TTC549 (cell line): ENCODE measurements around the gene RMND5B.
"Not testable (repeated sequence)": the region's sequence is repeated elsewhere in the genome, so short reads cannot be mapped to it uniquely, and the experiment has no call there.

Source experiments
- FAIRE-seq: peaks from 2 replicates; lab custom pipeline; 2012; peaks lifted over from hg19 to GRCh38; lab: Jason Lieb, UNC

Gene RMND5B

DNA sequence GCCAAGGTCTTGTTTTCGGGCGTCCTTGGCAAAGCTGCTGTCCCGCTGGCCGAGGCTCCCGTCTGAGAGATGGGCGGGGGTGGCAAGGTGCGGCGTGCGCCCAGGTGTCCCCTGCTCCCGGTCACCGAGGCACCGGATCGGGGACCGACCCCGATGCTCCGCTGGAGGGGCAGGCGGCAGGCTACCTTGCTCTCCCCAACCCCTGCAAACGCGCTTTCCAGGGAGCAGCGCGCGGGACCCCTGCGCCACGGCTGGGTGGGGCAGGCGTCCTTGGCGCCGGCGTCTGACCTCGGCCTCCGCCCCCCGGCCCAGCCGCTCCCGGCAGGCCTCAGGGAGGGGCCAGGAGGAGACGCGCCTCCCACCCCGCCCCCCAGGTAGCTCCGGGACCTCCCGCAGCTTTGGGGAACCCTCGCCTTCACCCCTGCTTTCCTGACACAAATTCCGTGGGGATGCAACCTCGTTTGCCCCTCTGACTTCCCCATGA, 16.9 kb upstream of the RMND5B start:
- FAIRE-seq, result no peak

GRCh38 chr5:178114325-178115135, 16.3 kb upstream of the RMND5B start:
- FAIRE-seq, result no peak

DNA sequence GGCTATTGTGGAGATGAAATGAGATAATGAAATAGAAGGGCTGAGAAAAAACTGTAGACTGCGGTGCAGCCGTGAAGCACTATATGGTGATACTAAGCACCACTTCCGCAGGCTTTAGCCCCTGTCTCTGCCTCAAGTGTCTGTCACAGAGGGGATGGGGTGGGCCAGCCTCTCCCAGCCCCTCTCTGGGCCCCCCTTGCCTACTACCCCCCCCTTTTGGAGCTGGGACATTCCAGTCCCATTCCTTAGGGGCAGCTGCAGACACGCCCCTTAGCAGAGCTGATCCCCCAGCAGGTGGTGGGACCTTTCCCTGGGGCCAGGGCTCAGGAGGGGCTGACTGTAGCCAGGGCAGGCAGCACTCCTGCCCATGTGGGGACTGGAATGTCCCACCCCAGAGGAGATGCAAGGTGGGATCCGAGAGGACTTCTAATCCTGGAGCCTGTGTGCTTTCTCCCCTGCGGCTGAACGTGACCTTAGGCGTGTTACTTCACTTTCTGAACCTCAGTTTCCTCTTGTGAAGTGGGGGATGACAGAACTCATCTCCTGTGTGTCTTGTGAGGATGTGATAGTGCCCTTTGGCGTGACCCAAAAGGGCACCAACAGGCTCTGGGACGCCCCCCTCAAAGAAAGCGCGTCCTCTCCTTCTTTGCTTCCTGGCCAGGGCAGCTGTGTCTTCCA, 15.5 kb upstream of the RMND5B start:
- no peak for FAIRE-seq

- FAIRE-seq, result no peak
Measured at GRCh38 chr5:178115814-178116142, 15.0 kb upstream of the RMND5B start.

DNA sequence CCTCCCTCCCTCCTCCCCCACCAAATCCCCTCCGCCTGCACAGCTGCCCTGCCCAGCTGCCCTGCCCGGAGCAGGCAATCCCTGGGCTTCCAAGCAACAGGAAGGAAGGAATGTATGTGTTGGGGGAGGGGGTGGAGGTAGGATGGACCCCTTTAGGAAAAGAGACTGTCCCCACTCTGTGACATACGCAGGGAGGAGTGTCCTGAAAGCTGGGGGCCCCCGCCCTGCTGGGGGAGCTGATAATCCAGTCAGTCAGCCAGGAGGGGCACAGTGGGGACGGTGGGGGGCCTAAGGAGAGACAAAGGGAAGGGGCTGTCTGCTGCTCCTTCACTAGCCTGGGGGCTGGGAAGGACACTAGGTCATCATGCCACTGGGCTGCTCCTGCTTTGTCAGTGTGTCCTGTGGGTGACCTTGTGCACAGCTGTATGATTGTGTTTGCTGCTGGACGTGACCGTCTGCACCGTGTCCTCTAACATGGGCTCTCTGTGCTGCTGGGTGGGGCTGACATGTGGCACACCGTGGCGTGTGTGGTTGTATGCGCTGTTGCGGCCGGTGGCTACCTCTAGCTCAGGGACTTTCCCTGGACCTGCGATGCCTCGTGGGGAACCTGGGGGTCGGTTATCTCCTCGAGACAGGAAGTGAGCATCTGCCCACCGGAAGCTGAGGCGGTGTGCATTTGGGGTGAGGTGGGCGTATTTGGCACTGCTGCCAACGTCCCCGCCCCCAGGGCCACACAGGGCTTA, 14.5 kb upstream of the RMND5B start:
- no peak for FAIRE-seq

DNA sequence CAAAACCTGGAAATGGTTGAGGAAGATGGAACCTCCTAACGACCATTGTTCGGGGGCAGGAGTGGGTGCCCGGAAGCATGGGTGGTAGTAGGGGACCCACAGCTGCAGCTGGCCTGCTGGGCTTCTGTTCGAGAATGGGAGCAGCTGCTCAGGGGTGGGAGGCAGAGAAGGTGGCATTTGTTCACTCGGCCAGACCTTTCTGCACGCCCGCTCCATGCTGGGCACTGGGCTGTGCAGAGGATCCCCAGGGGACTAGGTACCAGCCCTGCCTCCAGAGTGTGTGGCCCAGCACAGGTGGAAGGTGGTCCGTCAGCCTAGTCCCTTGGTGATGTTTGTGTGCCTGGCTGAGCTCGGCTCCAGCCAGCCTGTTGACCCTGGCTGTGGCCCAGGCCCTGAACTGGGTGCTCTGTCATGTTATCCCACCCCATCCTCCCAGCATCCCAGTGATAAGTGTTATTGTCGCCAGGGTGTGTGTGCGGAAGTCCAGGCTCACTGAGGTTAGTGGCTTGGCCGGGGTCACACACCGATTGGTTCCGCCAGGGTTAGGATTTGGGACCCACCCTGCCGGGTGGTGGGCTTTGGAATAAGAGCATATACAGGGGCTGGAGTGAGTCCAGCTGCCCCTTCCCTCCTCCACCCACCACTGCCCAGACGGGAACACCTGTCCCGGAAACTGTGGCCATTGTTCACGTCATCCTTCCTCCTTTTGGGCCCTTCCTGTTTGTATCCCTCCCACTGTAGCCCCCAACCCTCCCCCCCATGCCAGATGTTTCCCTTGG, 12.7 kb upstream of the RMND5B start:
- no peak for FAIRE-seq

GRCh38 chr5:178119915-178120606, 10.8 kb upstream of the RMND5B start:
- FAIRE-seq, result no peak

DNA sequence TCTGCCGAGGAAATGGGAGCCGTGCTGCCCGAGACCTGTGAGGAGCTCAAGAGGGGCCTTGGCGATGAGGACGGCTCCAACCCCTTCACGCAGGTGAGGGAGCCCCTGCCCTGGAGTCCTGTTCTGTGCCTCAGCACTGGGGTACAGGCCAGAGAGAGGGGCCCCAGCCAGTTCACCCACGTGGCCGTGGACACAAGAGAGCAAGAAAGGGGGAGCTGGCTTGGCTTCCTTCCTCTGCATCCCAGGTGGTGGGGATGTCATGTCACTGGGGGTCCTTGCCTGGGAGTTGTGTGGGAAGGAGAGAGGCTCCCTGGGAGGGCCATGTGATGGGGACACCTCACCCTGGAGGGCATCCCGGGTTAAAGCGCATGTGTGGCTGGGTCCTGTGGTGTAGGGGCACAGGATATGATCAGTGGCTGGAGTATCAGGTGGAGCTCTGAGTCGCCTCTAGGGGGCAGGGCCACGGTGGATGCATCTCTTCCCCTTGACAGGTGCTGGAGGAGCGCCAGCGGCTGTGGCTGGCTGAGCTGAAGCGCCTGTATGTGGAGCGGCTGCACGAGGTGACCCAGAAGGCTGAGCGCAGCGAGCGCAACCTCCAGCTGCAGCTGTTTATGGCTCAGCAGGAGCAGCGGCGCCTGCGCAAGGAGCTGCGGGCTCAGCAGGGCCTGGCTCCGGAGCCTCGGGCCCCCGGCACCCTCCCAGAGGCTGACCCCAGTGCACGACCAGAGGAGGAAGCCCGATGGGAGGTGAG, 10.0 kb upstream of the RMND5B start:
- FAIRE-seq, result no peak

DNA sequence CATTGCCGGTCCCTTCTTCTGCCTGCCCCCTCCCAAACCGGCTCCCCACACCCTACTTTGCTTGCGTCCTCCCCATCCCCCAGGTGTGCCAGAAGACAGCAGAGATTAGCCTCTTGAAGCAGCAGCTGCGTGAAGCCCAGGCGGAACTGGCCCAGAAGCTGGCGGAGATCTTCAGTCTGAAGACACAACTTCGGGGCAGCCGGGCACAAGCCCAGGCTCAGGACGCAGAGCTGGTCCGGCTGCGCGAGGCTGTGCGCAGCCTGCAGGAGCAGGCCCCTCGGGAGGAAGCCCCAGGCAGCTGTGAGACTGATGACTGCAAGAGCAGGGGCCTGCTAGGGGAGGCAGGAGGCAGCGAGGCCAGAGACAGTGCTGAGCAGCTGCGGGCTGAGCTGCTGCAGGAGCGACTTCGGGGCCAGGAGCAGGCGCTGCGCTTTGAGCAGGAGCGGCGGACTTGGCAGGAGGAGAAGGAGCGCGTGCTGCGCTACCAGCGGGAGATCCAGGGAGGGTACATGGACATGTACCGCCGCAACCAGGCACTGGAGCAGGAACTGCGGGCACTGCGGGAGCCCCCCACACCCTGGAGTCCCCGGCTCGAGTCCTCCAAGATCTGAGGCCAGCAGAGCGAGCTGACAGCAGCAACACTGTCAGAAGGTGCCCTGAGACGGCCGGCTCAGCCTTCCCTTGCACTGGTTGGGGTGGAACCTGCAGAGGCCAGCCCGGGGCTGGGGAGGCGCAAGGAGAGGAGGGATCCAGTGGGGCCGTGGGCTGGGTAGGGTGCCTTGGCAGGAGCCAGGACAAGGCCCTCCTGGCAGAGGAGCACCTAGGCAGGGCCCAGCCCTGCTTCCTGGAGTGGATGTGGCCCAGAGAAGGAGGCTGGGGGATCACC, 9.2 kb upstream of the RMND5B start:
- no peak for FAIRE-seq

DNA sequence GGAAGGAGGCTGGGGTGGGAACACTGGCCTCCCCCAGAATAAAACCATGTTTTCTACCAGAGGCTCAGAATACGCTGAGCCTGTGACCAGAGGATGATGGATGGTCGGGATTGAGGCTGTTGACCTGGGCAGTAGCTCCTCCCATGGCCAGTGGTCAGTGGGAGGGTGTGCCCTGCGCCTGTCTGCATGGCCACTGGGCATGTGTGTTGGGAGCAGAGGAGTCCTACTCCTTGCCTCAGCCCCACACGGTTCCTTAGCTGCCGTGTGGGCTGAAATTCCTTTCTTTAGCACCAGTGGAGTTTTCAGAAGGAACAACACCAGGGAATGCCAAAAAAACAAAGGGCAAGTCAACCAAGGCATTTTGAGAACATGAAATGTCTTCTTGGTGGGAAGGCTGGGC, 8.5 kb upstream of the RMND5B start:
- FAIRE-seq, result no peak

- no peak for FAIRE-seq
Measured at GRCh38 chr5:178123094-178123965, 7.5 kb upstream of the RMND5B start.

- no peak for FAIRE-seq
Measured at GRCh38 chr5:178123966-178124925, 6.6 kb upstream of the RMND5B start.

DNA sequence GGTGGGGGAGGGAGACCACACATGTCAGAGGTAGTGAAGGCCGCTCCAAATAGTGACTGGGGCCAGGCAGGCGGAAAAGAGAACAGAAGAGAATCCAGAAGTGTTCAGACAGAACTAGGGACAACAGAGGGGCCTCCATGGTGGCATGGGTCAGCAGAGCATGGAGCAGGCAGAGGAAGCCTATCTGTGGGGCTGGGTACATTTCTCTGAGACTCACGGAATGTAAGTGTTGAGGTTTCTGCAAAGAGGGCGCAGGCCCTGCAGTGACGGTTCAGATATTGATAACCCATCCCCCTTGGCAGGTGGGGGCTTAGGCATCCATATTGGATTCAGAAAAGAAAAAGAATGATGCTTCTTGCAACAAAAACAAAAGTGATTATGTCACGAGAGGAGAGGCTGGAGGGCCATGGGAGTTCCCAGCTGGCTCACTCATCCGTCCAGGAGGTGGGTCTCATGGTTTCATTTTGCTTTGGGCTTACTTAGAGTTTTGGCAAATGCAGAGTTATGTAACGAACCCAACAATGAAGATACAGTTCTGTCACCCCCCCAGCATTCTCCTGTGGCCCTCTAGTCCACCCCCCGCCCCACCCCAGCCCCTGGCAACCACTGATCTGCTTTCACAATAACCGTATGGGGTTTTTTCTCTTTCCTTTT, 5.4 kb upstream of the RMND5B start:
- no peak for FAIRE-seq

DNA sequence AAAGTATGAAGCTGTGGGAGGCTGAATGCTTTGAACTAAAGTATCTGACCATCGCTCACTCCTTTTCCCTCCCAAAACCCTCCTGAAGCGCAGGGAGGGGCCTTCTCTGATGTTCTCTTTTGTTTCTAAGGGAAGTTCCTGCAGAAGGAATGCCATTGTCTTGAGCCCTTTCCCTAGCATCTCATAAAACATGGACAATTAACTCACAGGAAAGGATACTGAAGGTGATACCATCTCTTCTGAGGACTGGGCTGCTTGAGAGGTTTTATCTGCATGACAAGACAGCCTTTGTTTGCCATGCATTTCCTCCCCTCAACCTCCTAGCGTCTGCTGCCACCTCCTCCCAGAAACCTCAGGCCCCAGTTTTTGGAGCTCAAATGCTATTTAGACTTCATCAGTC, 4.3 kb upstream of the RMND5B start:
- FAIRE-seq, result no peak

GRCh38 chr5:178127300-178128009, 3.4 kb upstream of the RMND5B start:
- not testable (repeated sequence) for FAIRE-seq

DNA sequence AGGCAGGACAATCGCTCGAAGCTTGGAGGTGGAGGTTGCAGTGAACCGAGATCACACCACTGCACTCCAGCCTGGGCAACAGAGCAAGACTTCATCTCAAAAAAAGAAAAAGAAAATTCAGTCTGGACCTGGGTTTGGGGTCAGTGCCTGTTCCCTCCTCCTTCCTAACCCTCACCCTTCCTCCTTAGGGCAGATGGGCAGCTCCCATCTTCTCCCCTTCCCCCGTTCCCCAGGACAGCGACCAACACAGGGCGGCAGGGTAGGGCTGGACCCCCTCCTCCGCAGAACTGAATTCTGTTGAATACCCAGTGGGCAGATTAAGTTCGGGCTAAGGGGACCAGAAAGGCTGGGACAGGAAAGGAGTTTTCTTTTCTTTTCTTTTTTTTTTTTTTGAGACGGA, 1.5 kb upstream of the RMND5B start:
- FAIRE-seq, result no peak

DNA sequence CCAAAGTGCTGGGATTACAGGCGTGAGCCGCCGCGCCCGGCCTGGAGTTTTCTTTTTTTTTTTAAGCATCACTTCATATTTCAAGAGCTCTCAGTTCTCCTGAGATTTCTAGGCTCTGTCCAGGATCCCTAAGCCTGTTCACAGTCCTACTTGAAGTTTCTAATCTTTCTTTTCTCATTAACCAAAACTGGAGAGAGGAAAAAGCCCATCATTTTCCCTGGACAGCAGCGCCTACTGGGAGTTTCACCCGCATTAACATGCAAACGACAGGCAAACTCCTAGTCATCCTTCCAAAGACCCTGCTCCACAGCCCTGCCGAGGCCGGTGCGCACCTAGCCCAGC, 609 bp upstream of the RMND5B start:
- not testable (repeated sequence) for FAIRE-seq
